GM12864 (cell line): ENCODE data around the gene PLP2.
"Not testable (repeated sequence)": the region's sequence is repeated elsewhere in the genome, so short reads cannot be mapped to it uniquely, and the experiment has no call there.

Experiments
- DNase-seq: peaks from one replicate; pipeline ENCODE4 v3.0.0-alpha.2; 2011; ENCODE audit warnings: low read depth
- H3K4me3 ChIP-seq: 2 replicates; pipeline ENCODE4 v1.5.1; 2011; ENCODE audit warnings: mild to moderate bottlenecking, low read depth, low read length, control low read depth
- TF ChIP-seq, protein P1 (sequence below): IDR thresholded peaks from 2 replicates; pipeline ENCODE4 v1.5.1; 2011; ENCODE audit warnings: low read depth, mild to moderate bottlenecking, moderate library complexity, low read length, control low read depth, inconsistent platforms; ENCODE audit errors: missing control alignments

Gene PLP2, protein sequence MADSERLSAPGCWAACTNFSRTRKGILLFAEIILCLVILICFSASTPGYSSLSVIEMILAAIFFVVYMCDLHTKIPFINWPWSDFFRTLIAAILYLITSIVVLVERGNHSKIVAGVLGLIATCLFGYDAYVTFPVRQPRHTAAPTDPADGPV

DNA sequence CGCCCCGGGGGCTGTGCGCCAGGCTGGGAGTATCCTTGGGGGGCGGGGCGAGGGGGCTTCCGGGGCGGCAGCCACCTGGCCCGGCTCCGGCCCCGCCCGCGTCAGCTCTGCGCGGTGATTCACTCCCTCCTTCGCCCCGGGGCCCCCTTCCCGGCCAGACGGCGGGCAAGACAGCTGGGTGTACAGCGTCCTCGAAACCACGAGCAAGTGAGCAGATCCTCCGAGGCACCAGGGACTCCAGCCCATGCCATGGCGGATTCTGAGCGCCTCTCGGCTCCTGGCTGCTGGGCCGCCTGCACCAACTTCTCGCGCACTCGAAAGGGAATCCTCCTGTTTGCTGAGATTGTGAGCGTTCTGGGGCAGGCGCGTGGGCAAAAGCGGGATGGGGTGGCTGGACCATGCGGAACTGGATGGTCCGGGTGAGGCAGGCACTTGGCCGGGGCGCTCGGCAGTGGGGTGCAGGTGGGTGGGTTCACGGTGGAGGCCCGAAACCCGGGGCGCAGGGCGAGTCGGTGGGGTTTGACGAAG, at the start of gene PLP2:
PLP2 (plus strand) TSS at position 147 of the 528 bp plus-strand sequence; CDS start at position 250, 103 bp downstream.
- no peak for DNase-seq
- TF ChIP-seq, protein P1, sequence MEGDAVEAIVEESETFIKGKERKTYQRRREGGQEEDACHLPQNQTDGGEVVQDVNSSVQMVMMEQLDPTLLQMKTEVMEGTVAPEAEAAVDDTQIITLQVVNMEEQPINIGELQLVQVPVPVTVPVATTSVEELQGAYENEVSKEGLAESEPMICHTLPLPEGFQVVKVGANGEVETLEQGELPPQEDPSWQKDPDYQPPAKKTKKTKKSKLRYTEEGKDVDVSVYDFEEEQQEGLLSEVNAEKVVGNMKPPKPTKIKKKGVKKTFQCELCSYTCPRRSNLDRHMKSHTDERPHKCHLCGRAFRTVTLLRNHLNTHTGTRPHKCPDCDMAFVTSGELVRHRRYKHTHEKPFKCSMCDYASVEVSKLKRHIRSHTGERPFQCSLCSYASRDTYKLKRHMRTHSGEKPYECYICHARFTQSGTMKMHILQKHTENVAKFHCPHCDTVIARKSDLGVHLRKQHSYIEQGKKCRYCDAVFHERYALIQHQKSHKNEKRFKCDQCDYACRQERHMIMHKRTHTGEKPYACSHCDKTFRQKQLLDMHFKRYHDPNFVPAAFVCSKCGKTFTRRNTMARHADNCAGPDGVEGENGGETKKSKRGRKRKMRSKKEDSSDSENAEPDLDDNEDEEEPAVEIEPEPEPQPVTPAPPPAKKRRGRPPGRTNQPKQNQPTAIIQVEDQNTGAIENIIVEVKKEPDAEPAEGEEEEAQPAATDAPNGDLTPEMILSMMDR = no peak
- peak within 1 kb of the TSS; percentile 74 for H3K4me3 ChIP-seq

GRCh38 chrX:49122499-49122898, 49.2 kb upstream of the PLP2 start:
- TF ChIP-seq, protein P1 = no peak
- no peak for DNase-seq
- peak overlapping the region; percentile 85 for H3K4me3 ChIP-seq

- not testable (repeated sequence) for DNase-seq, H3K4me3 ChIP-seq
Measured at GRCh38 chrX:49127742-49128258, 43.9 kb upstream of the PLP2 start.

DNA sequence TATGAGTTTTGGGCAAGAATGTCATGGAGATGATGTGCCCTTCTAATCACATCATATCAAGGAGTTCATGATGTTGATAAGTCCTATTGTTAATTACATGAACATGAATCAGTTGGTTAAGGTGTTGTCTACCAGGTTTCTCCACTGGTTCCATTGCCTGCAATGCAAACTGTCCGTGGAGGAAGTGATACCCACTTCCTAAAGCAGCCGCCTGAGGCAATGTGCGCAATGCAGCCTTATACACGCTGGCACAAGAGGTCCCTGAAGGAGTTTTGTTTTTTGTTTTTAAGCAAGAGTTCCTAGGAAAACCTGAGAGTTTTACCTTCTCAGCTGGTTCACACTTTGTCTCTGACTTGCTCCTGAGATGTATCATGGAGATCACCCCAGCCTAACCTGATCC, 42.3 kb upstream of the PLP2 start:
- DNase-seq = no peak
- no peak overlapping the region for H3K4me3 ChIP-seq
- TF ChIP-seq, protein P1 = no peak

DNA sequence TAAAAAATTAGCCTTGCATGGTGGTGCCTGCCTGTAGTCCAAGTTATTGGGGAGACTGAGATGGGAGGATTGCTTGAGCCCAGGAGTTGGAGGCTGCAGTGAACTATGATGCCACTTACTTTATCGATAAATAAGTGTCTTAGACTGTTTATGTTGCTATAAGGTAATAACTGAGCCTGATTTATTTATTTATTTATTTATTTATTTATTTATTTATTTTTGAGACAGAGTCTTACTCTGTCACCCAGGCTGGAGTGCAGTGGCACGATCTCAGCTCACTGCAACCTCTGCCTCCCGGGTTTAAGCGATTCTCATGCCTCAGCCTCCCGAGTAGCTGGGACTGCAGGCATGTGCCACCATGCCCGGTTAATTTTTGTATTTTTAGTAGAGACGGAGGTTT, 39.4 kb upstream of the PLP2 start:
- not testable (repeated sequence) for H3K4me3 ChIP-seq, DNase-seq

DNA sequence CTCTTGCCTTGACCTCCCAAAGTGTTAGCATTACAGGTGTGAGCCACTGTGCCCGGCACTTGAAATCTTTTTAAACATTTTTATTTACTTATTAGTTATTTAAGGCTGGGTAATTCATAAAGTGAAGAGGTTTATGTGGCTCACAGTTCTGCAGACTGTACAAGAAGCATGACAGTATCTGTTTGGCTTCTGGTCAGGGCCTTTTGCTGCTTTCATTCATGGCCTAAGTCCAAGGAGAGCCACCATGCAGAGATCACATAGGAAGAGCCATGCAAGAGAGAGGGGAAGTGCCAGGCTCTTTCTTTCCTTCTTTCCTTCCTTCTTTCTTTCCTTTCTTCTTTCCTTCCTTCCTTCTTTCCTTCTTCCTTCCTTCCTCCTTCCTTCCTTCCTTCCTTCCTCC, 37.9 kb upstream of the PLP2 start:
- H3K4me3 ChIP-seq = no peak overlapping the region
- DNase-seq = no peak

DNA sequence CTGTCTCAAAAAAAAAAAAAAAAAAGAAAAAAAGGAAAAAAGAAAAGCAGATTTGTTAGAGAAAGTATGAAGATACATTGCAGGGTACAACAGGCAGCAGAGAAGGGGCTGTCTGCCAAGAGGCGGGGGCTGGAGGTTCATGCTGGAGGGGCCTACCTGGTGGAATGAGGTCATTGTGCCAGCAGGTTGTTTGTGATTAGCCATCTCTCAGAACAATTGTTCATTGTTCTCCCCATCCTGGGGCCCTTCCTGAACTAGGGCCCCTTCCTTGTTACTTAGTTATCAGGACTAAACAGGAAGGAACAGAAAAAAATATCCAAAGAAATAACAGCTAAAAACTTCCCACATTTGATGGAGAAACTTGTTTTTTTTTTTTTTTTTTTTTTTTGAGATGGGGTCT, 34.2 kb upstream of the PLP2 start:
- H3K4me3 ChIP-seq = no peak overlapping the region
- no peak for DNase-seq
- TF ChIP-seq, protein P1 = no peak

More for the DNA sequence above, 37.9 kb upstream of the PLP2 start:
- TF ChIP-seq, protein P1 = no peak

DNA sequence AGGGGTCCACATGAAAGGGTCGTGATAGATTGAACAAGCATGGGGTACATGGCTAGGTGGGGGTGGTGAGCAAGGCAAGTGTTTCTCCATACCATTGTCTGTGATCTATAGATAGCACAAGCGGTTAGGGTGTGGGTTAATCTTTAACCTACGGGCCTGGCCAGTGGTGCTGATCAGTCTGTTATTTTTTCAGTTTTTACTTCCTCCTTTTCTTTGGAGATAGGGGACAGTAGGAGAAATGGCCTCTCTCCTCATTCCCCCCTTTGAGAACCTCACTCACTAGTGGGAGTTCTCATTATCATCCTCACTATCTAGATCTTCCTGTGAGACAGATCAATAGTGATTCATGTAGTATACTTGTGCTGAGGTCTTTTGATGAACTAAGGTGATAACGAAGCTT, 32.0 kb upstream of the PLP2 start:
- H3K4me3 ChIP-seq = no peak overlapping the region
- TF ChIP-seq, protein P1 = no peak
- no peak for DNase-seq
